Neural cell (in vitro differentiated cells): ENCODE data around the gene PLA2G12A. TPM values are rescaled to one million over a fixed set of nuclear protein-coding genes. Genes with fewer than 3 reads are reported as not detected.

Experiments used
- H2AFZ ChIP-seq: fragments of 200-600, 300-800 bp; sonication (generic), shearing (Covaris generic); 2 replicates; pipeline ENCODE4 v1.6.0; 2014; ENCODE audit warnings: low read depth, mild to moderate bottlenecking, antibody characterized with exemption, low read length, moderate library complexity
- H3F3A ChIP-seq: fragments of 200-600 bp; shearing (Covaris generic); 2 replicates; pipeline ENCODE4 v1.6.1; 2016; ENCODE audit warnings: mild to moderate bottlenecking, moderate library complexity, mixed read lengths, antibody characterized with exemption, low read length; ENCODE audit not compliant: insufficient read depth, poor library complexity, severe bottlenecking
- H3K27ac ChIP-seq: fragments of 200-600, 300-800 bp; sonication (generic), shearing (Covaris generic); 2 replicates; pipeline ENCODE4 v1.5.1; 2014; ENCODE audit warnings: mild to moderate bottlenecking, low read length, moderate library complexity
- H3K27me3 ChIP-seq: fragments of 300-800, 200-600 bp; sonication (generic), shearing (Covaris generic); 2 replicates; pipeline ENCODE4 v1.6.0; 2014; ENCODE audit warnings: mild to moderate bottlenecking, low read depth, low read length, moderate library complexity; ENCODE audit not compliant: insufficient read depth
- H3K36me3 ChIP-seq: fragments of 300-800, 200-600 bp; sonication (generic), shearing (Covaris generic); 2 replicates; pipeline ENCODE4 v1.5.1; 2014; ENCODE audit warnings: mild to moderate bottlenecking, antibody characterized with exemption, low read length, moderate library complexity; ENCODE audit not compliant: insufficient read depth
- H3K4me2 ChIP-seq: fragments of 300-800, 200-600 bp; sonication (generic), shearing (Covaris generic); 2 replicates; pipeline ENCODE4 v1.6.0; 2014; ENCODE audit warnings: mild to moderate bottlenecking, low read length
- H3K4me3 ChIP-seq: fragments of 300-800, 200-600 bp; sonication (generic), shearing (Covaris generic); 2 replicates; pipeline ENCODE4 v1.5.1; 2014; ENCODE audit warnings: mild to moderate bottlenecking, low read length, moderate library complexity
- H3K79me2 ChIP-seq: fragments of 200-600 bp; shearing (Covaris generic); replicated peaks from 2 replicates; pipeline ENCODE4 v1.6.0; 2014; ENCODE audit warnings: mild to moderate bottlenecking, low read length, moderate library complexity; ENCODE audit not compliant: insufficient read depth
- H3K9ac ChIP-seq: fragments of 300-800, 200-600 bp; sonication (generic), shearing (Covaris generic); 2 replicates; pipeline ENCODE4 v1.6.1; 2016; ENCODE audit warnings: mild to moderate bottlenecking, low read length, mixed read lengths
- H3K9me2 ChIP-seq: fragments of 200-600 bp; shearing (Covaris generic); 2 replicates; pipeline ENCODE4 v1.6.1; 2016; ENCODE audit warnings: mild to moderate bottlenecking, low read length, mixed read lengths; ENCODE audit not compliant: insufficient read depth
- H3K9me3 ChIP-seq: fragments of 200-600, 300-800 bp; sonication (generic), shearing (Covaris generic); 2 replicates; pipeline ENCODE4 v1.6.1; 2016; ENCODE audit warnings: mild to moderate bottlenecking, mixed run types, low read length, moderate library complexity, mixed read lengths
- H4K20me1 ChIP-seq: fragments of 200-600 bp; shearing (Covaris generic); 2 replicates; pipeline ENCODE4 v1.6.1; 2016; ENCODE audit warnings: mild to moderate bottlenecking, mixed run types; ENCODE audit not compliant: insufficient read depth
- EP300 ChIP-seq: fragments of 450-650 bp; conservative IDR thresholded peaks from 2 replicates; pipeline ENCODE4 v1.6.1; 2014; ENCODE audit warnings: antibody characterized with exemption, mild to moderate bottlenecking, moderate library complexity; ENCODE audit not compliant: poor library complexity, severe bottlenecking
- EZH2 ChIP-seq: fragments of 200-600, 300-800 bp; shearing (Covaris generic), sonication (generic); IDR thresholded peaks from 2 replicates; pipeline ENCODE4 v1.6.1; 2014; ENCODE audit warnings: antibody characterized with exemption, low read length, borderline replicate concordance, mild to moderate bottlenecking; ENCODE audit not compliant: insufficient read depth, poor library complexity, severe bottlenecking
- MXI1 ChIP-seq: fragments of 450-650 bp; conservative IDR thresholded peaks from 2 replicates; pipeline ENCODE4 v1.6.1; 2014; ENCODE audit warnings: antibody characterized with exemption, mild to moderate bottlenecking; ENCODE audit not compliant: poor library complexity, severe bottlenecking
- POLR2AphosphoS5 ChIP-seq: IDR thresholded peaks from 2 replicates; pipeline ENCODE4 v1.6.1; 2012
- RAD21 ChIP-seq: fragments of 450-650 bp; conservative IDR thresholded peaks from 2 replicates; pipeline ENCODE4 v1.6.1; 2014; ENCODE audit warnings: antibody characterized with exemption, mild to moderate bottlenecking, moderate library complexity
- REST ChIP-seq: IDR thresholded peaks from 2 replicates; pipeline ENCODE4 v1.6.1; 2012; ENCODE audit warnings: borderline replicate concordance
- SMC3 ChIP-seq: fragments of 450-650 bp; conservative IDR thresholded peaks from 2 replicates; pipeline ENCODE4 v1.6.1; 2014; ENCODE audit warnings: antibody characterized with exemption, mild to moderate bottlenecking, moderate library complexity; ENCODE audit not compliant: poor library complexity
- TAF1 ChIP-seq: IDR thresholded peaks from 2 replicates; pipeline ENCODE4 v1.6.1; 2012; ENCODE audit warnings: low read depth
- polyA plus RNA-seq: library from polyadenylated mRNA; depleted of rRNA; stranded (reverse); fragments of >200 nt; gene quantifications from 2 replicates; pipeline ENCODE4 v1.2.3, GENCODE V29; 2014
- TF ChIP-seq, protein P1 (sequence below): fragments of 450-650 bp; IDR thresholded peaks from 2 replicates; pipeline ENCODE4 v1.5.1; 2014; ENCODE audit warnings: antibody characterized with exemption, mild to moderate bottlenecking, moderate library complexity; ENCODE audit not compliant: poor library complexity, severe bottlenecking

The PLA2G12A gene
- polyA plus RNA-seq, 1 donor from 2014 or later = 31.2 TPM

DNA sequence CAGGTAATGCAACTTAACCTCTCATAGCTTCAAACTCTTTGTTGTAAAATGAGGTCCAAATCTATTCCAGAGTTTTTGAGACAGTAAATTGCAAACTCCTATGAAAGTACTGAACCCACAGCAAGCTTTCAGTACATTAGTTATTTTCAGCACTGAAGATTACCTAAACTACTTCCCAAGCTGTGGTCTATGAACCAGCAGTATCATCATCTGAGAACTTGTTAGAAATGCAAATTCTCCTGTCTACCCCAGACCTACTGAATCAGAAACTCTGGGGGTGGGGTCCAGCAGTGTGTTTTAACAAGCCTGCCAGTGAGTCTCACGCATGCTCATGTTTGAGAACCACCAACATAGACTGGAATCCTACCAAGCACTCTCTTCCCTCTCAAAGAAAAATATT is 20.9 kb downstream of the PLA2G12A start:
- H3K79me2 ChIP-seq = no peaks in the 10 kb centered on the region
- H4K20me1 ChIP-seq = no peaks in the 10 kb centered on the region
- no peaks in the 10 kb centered on the region for H3K9me2 ChIP-seq
- no peaks in the 10 kb centered on the region for H3F3A ChIP-seq
- H3K9ac ChIP-seq = no peak overlapping the region
- no peaks in the 10 kb centered on the region for H3K27me3 ChIP-seq
- H3K27ac ChIP-seq = no peak overlapping the region
- H3K4me3 ChIP-seq = no peak overlapping the region
- H3K9me3 ChIP-seq = no peaks in the 10 kb centered on the region
- no peak overlapping the region for H2AFZ ChIP-seq
- TF ChIP-seq REST (no peak), EZH2 (no peak), POLR2AphosphoS5 (no peak), RAD21 (no peak), MXI1 (no peak), SMC3 (no peak), TAF1 (no peak), EP300 (no peak)
- TF ChIP-seq, protein P1, sequence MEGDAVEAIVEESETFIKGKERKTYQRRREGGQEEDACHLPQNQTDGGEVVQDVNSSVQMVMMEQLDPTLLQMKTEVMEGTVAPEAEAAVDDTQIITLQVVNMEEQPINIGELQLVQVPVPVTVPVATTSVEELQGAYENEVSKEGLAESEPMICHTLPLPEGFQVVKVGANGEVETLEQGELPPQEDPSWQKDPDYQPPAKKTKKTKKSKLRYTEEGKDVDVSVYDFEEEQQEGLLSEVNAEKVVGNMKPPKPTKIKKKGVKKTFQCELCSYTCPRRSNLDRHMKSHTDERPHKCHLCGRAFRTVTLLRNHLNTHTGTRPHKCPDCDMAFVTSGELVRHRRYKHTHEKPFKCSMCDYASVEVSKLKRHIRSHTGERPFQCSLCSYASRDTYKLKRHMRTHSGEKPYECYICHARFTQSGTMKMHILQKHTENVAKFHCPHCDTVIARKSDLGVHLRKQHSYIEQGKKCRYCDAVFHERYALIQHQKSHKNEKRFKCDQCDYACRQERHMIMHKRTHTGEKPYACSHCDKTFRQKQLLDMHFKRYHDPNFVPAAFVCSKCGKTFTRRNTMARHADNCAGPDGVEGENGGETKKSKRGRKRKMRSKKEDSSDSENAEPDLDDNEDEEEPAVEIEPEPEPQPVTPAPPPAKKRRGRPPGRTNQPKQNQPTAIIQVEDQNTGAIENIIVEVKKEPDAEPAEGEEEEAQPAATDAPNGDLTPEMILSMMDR = no peak
- no peak overlapping the region for H3K4me2 ChIP-seq
- peaks cover 3% of the 10 kb centered on the region for H3K36me3 ChIP-seq

- Histone ChIP-seq H3K27me3 (no peaks in the 10 kb centered on the region), H3K4me2 (no peak overlapping the region), H3K79me2 (no peaks in the 10 kb centered on the region), H3K36me3 (peaks cover under 1% of the 10 kb centered on the region), H3K9me3 (no peaks in the 10 kb centered on the region), H3K9me2 (no peaks in the 10 kb centered on the region), H2AFZ (no peak overlapping the region), H3K4me3 (no peak overlapping the region), H3K9ac (no peak overlapping the region), H3K27ac (no peak overlapping the region), H3F3A (no peaks in the 10 kb centered on the region), H4K20me1 (no peaks in the 10 kb centered on the region)
- TF ChIP-seq RAD21 = no peak
- TF ChIP-seq SMC3 = no peak
- TF ChIP-seq EP300 = no peak
- no peak for TF ChIP-seq MXI1
- no peak for TF ChIP-seq POLR2AphosphoS5
- TF ChIP-seq TAF1 = no peak
- TF ChIP-seq REST = no peak
- no peak for TF ChIP-seq EZH2
- TF ChIP-seq, protein P1 = no peak
Measured at GRCh38 chr4:109708435-109708834, 21.4 kb downstream of the PLA2G12A start.
